Ectodermal cell (in vitro differentiated cells): Measurements from ENCODE around the gene RRBP1.
A peak's percentile ranks its signal among the peaks of the same experiment; 100 is the strongest.

Experiments used
- H3K27ac ChIP-seq: 2 replicates; pipeline ENCODE4 v1.7.0; 2013; ENCODE audit warnings: mild to moderate bottlenecking, low read depth, low read length; ENCODE audit not compliant: insufficient read depth, poor library complexity, severe bottlenecking
- H3K27me3 ChIP-seq: 2 replicates; pipeline ENCODE4 v1.7.0; 2013; ENCODE audit warnings: mild to moderate bottlenecking, low read length; ENCODE audit not compliant: insufficient read depth, control insufficient read depth, poor library complexity, severe bottlenecking
- H3K36me3 ChIP-seq: one replicate; pipeline ENCODE4 v1.7.0; 2013; ENCODE audit warnings: low read length; ENCODE audit not compliant: control insufficient read depth, insufficient read depth
- H3K4me1 ChIP-seq: one replicate; pipeline ENCODE4 v1.7.0; 2013; ENCODE audit warnings: low read length; ENCODE audit not compliant: control insufficient read depth, insufficient read depth
- H3K4me3 ChIP-seq: 2 replicates; pipeline ENCODE4 v1.7.0; 2013; ENCODE audit warnings: low read depth, low read length, control low read depth; ENCODE audit not compliant: insufficient read depth
- H3K9me3 ChIP-seq: 2 replicates; pipeline ENCODE4 v1.7.0; 2013; ENCODE audit warnings: mild to moderate bottlenecking, low read length, moderate library complexity; ENCODE audit not compliant: control insufficient read depth
- WGBS, 2 experiments: methylation state at CpG; one replicate each; pipeline ENCODE4 v1.1.7; 2013; ENCODE audit warnings: missing lambda C conversion rate in 2 of 2; 5-methylcytosine and 5-hydroxymethylcytosine counted together

Gene RRBP1

GRCh38 chr20:17572034-17572638, 109.9 kb downstream of the RRBP1 start:
- H3K4me3 ChIP-seq: peak overlapping the region; percentile 1
- H3K4me1 ChIP-seq: peaks cover 15% of the 10 kb centered on the region
- H3K27me3 ChIP-seq: no peaks in the 10 kb centered on the region
- no peaks in the 10 kb centered on the region for H3K9me3 ChIP-seq
- no peak overlapping the region for H3K27ac ChIP-seq
- WGBS, 2 experiments: 46 to 56% methylated on average over 5 to 7 of the region's 7 CpGs
- H3K36me3 ChIP-seq: no peaks in the 10 kb centered on the region

- peaks cover 15% of the 10 kb centered on the region for H3K4me1 ChIP-seq
- 19 to 32% methylated on average over 6 of the region's 6 CpGs for WGBS, 2 experiments
- no peaks in the 10 kb centered on the region for H3K9me3 ChIP-seq
- H3K27me3 ChIP-seq: no peaks in the 10 kb centered on the region
- H3K4me3 ChIP-seq: peak overlapping the region; percentile 67
- no peaks in the 10 kb centered on the region for H3K36me3 ChIP-seq
- no peak overlapping the region for H3K27ac ChIP-seq
Measured at GRCh38 chr20:17571153-17571527, 110.9 kb downstream of the RRBP1 start.

GRCh38 chr20:17570347-17571152, 111.5 kb downstream of the RRBP1 start:
- H3K4me3 ChIP-seq: peak overlapping the region; percentile 67
- H3K4me1 ChIP-seq: peaks cover 15% of the 10 kb centered on the region
- WGBS, 2 experiments: 1% methylated on average over 43 of the region's 43 CpGs
- H3K27me3 ChIP-seq: no peaks in the 10 kb centered on the region
- peak overlapping the region; percentile 99 for H3K27ac ChIP-seq
- H3K9me3 ChIP-seq: no peaks in the 10 kb centered on the region
- no peaks in the 10 kb centered on the region for H3K36me3 ChIP-seq

- Histone ChIP-seq H3K36me3 (no peaks in the 10 kb centered on the region), H3K4me3 (peak within 1 kb of the TSS; percentile 67), H3K4me1 (peaks cover 15% of the 10 kb centered on the region), H3K9me3 (no peaks in the 10 kb centered on the region), H3K27ac (peak within 1 kb of the TSS; percentile 99), H3K27me3 (no peaks in the 10 kb centered on the region)
- 0% methylated on average over 70 of the region's 70 CpGs for WGBS, 2 experiments
Measured at GRCh38 chr20:17569616-17570346, 112.3 kb downstream of the RRBP1 start, which contains the start of gene DSTN. Gene DSTN, plus strand, starts transcription at chr20:17570075. Its CDS starts 134 bp downstream, at chr20:17570209.

GRCh38 chr20:17568972-17569521, 113.0 kb downstream of the RRBP1 start:
- peak overlapping the region; percentile 67 for H3K4me3 ChIP-seq
- WGBS, 2 experiments: 0% methylated on average over 37 of the region's 38 CpGs
- peaks cover 15% of the 10 kb centered on the region for H3K4me1 ChIP-seq
- no peaks in the 10 kb centered on the region for H3K27me3 ChIP-seq
- no peaks in the 10 kb centered on the region for H3K9me3 ChIP-seq
- H3K36me3 ChIP-seq: no peaks in the 10 kb centered on the region
- peak overlapping the region; percentile 99 for H3K27ac ChIP-seq

- H3K4me1 ChIP-seq: peaks cover 15% of the 10 kb centered on the region
- WGBS, 2 experiments: 71 to 73% methylated on average over 6 of the region's 6 CpGs
- no peaks in the 10 kb centered on the region for H3K9me3 ChIP-seq
- H3K36me3 ChIP-seq: no peaks in the 10 kb centered on the region
- no peaks in the 10 kb centered on the region for H3K27me3 ChIP-seq
- H3K4me3 ChIP-seq: peak overlapping the region; percentile 67
- no peak overlapping the region for H3K27ac ChIP-seq
Measured at GRCh38 chr20:17568045-17568788, 113.8 kb downstream of the RRBP1 start.

- H3K27ac ChIP-seq: no peak overlapping the region
Measured at GRCh38 chr20:17566345-17566744, 115.7 kb downstream of the RRBP1 start.

GRCh38 chr20:17565169-17565845, 116.7 kb downstream of the RRBP1 start:
- Histone ChIP-seq H3K27ac (no peak overlapping the region), H3K4me1 (no peaks in the 10 kb centered on the region), H3K4me3 (no peak overlapping the region), H3K9me3 (no peaks in the 10 kb centered on the region), H3K27me3 (no peaks in the 10 kb centered on the region), H3K36me3 (no peaks in the 10 kb centered on the region)
- WGBS, 2 experiments: 89 to 97% methylated on average over 4 of the region's 4 CpGs

More at GRCh38 chr20:17566345-17566744, 115.7 kb downstream of the RRBP1 start:
- WGBS, 2 experiments: 93% methylated on average over 2 to 3 of the region's 3 CpGs
- no peaks in the 10 kb centered on the region for H3K9me3 ChIP-seq
- H3K36me3 ChIP-seq: no peaks in the 10 kb centered on the region
- H3K27me3 ChIP-seq: no peaks in the 10 kb centered on the region
- H3K4me3 ChIP-seq: no peak overlapping the region
- no peaks in the 10 kb centered on the region for H3K4me1 ChIP-seq
